ENCODE measurements around the gene MGMT. TPM values are rescaled to one million over a fixed set of nuclear protein-coding genes. Genes with fewer than 3 reads are reported as not detected.

Gene MGMT
- total and polyA plus RNA-seq, 9 of the 15 experiments (the other 6 are each of a cell fraction or from before 2014, with no cell fraction given) = 0.03 to 0.29 (median 0.11) TPM; not detected in 4

DNA sequence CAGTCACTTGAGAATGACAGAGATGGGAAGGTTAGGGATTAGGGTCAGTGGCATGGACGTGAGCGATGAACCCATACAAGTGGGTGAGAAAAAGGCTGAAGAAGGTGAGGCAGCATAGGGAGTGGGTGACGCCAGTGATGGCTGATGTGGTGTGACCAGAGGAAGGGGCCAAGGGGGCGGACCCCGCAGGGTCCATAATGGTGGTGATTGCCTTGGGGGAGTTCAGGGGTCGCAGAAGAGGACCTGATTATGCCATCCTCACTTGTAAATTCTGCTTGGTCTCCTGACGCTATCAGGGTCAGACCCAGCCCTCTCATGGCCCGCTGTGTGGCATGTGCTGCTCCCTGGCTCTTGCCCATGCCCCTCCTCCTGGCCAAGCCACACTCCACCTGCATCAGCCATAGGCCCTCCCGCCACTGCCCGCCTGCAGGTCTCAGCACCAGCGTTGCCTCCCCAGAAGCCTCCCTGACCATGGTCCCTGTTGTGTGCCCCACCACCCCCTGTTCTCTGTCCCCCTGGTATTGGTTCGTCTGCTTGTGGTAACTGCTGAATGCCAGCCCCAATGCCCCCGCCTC, 261.3 kb downstream of the MGMT start:
- TF ChIP-seq, protein P1, sequence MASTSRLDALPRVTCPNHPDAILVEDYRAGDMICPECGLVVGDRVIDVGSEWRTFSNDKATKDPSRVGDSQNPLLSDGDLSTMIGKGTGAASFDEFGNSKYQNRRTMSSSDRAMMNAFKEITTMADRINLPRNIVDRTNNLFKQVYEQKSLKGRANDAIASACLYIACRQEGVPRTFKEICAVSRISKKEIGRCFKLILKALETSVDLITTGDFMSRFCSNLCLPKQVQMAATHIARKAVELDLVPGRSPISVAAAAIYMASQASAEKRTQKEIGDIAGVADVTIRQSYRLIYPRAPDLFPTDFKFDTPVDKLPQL (IDR thresholded peaks at IDR 0.05; ENCODE audit: extremely low read depth, insufficient read length) = no peak
- no peak for TF ChIP-seq HCFC1 (IDR thresholded peaks at IDR 0.05; ENCODE audit: low read depth, low read length)
- no peak for TF ChIP-seq ZNF75A (CRISPR knock-in tag; IDR thresholded peaks at IDR 0.05)
- TF ChIP-seq, protein P2, sequence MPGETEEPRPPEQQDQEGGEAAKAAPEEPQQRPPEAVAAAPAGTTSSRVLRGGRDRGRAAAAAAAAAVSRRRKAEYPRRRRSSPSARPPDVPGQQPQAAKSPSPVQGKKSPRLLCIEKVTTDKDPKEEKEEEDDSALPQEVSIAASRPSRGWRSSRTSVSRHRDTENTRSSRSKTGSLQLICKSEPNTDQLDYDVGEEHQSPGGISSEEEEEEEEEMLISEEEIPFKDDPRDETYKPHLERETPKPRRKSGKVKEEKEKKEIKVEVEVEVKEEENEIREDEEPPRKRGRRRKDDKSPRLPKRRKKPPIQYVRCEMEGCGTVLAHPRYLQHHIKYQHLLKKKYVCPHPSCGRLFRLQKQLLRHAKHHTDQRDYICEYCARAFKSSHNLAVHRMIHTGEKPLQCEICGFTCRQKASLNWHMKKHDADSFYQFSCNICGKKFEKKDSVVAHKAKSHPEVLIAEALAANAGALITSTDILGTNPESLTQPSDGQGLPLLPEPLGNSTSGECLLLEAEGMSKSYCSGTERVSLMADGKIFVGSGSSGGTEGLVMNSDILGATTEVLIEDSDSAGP (CRISPR knock-in tag; IDR thresholded peaks at IDR 0.05) = no peak
- TF ChIP-seq GABPA (tag; conservative IDR thresholded peaks at IDR 0.05; ENCODE audit: low read depth) = no peak
- TF ChIP-seq, protein P3, sequence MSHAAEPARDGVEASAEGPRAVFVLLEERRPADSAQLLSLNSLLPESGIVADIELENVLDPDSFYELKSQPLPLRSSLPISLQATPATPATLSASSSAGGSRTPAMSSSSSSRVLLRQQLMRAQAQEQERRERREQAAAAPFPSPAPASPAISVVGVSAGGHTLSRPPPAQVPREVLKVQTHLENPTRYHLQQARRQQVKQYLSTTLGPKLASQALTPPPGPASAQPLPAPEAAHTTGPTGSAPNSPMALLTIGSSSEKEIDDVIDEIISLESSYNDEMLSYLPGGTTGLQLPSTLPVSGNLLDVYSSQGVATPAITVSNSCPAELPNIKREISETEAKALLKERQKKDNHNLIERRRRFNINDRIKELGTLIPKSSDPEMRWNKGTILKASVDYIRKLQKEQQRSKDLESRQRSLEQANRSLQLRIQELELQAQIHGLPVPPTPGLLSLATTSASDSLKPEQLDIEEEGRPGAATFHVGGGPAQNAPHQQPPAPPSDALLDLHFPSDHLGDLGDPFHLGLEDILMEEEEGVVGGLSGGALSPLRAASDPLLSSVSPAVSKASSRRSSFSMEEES (CRISPR knock-in tag; IDR thresholded peaks at IDR 0.05) = no peak
- TF ChIP-seq ZC3H11A (IDR thresholded peaks at IDR 0.05; ENCODE audit: low read depth, low read length) = no peak
- TF ChIP-seq MECOM (CRISPR knock-in tag; IDR thresholded peaks at IDR 0.05) = no peak
- TF ChIP-seq MTA3 (IDR thresholded peaks at IDR 0.05; ENCODE audit: borderline replicate concordance) = no peak
- TF ChIP-seq ZNF41 (CRISPR knock-in tag; conservative IDR thresholded peaks at IDR 0.05) = no peak
- no peak for TF ChIP-seq NR2C2 (CRISPR knock-in tag; IDR thresholded peaks at IDR 0.05)
- TF ChIP-seq NR2C2 (tag; IDR thresholded peaks at IDR 0.05) = no peak
- TF ChIP-seq HNRNPK (IDR thresholded peaks at IDR 0.05; ENCODE audit: low read depth, low read length, poor library complexity, severe bottlenecking) = no peak
- no peak for TF ChIP-seq STAG1 (CRISPR knock-in tag; IDR thresholded peaks at IDR 0.05; ENCODE audit: borderline replicate concordance)
- TF ChIP-seq MEIS2 (IDR thresholded peaks at IDR 0.05; ENCODE audit: partially characterized antibody) = no peak
- TF ChIP-seq ZNF232 (CRISPR knock-in tag; IDR thresholded peaks at IDR 0.05) = no peak
- TF ChIP-seq PRPF4 (IDR thresholded peaks at IDR 0.05; ENCODE audit: insufficient read depth, low read depth, low read length, poor library complexity, severe bottlenecking) = no peak
- TF ChIP-seq JUNB (CRISPR knock-in tag; conservative IDR thresholded peaks at IDR 0.05) = no peak
- no peak for TF ChIP-seq ARNT (IDR thresholded peaks at IDR 0.05)
- no peak for TF ChIP-seq PYGO2 (tag; IDR thresholded peaks at IDR 0.05)
- FAIRE-seq (no peak), DNase-seq (ENCODE audit: extremely low read depth in 1 of 4, low spot score in 3 of 4) (no peak), ATAC-seq (no peak)
- no peak overlapping the region for H3K9ac ChIP-seq (ENCODE audit: insufficient read depth in 1 of 2, low read depth in 2 of 2, low read length in 2 of 2)
- ChIA-PET CTCF (ENCODE audit: low intra/inter-chr PET ratio) (no interaction called here), POLR2A (no interaction called here)
- 0 out of 5 replicates have a peak, but pooled peaks cover 0 to 5% of the 10 kb centered on the region in 2 experiments for H3K27me3 ChIP-seq (ENCODE audit: control insufficient read depth in 2 of 2, insufficient read depth in 2 of 2, low read length in 2 of 2)
- no peaks in the 10 kb centered on the region for H3K36me3 ChIP-seq (ENCODE audit: control insufficient read depth, insufficient read depth, low read length)
- no peak overlapping the region for H3K4me3 ChIP-seq
- in situ Hi-C loops (cut with MboI) (no loop called here), intact Hi-C loops (cut with micrococcal nuclease) (no loop called here)
- no peaks in the 10 kb centered on the region for H4K20me1 ChIP-seq (replicated peaks; ENCODE audit: control insufficient read depth, insufficient read depth, low read length)
- no peak overlapping the region for H3K4me2 ChIP-seq (ENCODE audit: insufficient read depth, low read length)
- no peaks in the 10 kb centered on the region for H3K9me1 ChIP-seq (ENCODE audit: control insufficient read depth, insufficient read depth, low read length)
- H3K9me3 ChIP-seq (replicated peaks; ENCODE audit: control insufficient read depth, insufficient read depth, low read depth, low read length) = no peaks in the 10 kb centered on the region
- BruUV-seq (replicated peaks) = no TSS peak
- H2AFZ ChIP-seq (ENCODE audit: low read depth, low read length) = no peak overlapping the region
- no peaks in the 10 kb centered on the region for H3K4me1 ChIP-seq (replicated peaks in 1 of 2; ENCODE audit: control insufficient read depth in 2 of 2, insufficient read depth in 2 of 2, low read length in 2 of 2)
- H3K79me2 ChIP-seq (ENCODE audit: control insufficient read depth, insufficient read depth, low read length) = no peaks in the 10 kb centered on the region
- WGBS (ENCODE audit: insufficient coverage, low coverage, missing lambda C conversion rate) = 3% methylated on average over 5 of the region's 13 CpGs
- no peak overlapping the region for H3K27ac ChIP-seq (ENCODE audit: extremely low read depth, low read depth, low read length)

All from K562 (cell line).